Mucosa of gallbladder (tissue), 1 donor: ENCODE measurements around the gene RPS6KA5. TPM values are rescaled to one million over a fixed set of nuclear protein-coding genes. Genes with fewer than 3 reads are reported as not detected.
"Not testable (repeated sequence)": the region's sequence is repeated elsewhere in the genome, so short reads cannot be mapped to it uniquely, and the experiment has no call there.

Source experiments
- DNase-seq: peaks from one replicate; pipeline ENCODE4 v3.0.0-alpha.2; 2020; ENCODE audit warnings: low spot score
- total RNA-seq: library from RNA; stranded (reverse); gene quantifications from one replicate; pipeline ENCODE4 v1.2.1, GENCODE V29; 2021
- donor health status: DM: no; HTN: no; CAD: no.

The RPS6KA5 gene
- total RNA-seq, 1 donor from 2014 or later: 7.1 TPM

GRCh38 chr14:90939252-90939795, 121.1 kb downstream of the RPS6KA5 start:
- not testable (repeated sequence) for DNase-seq

DNA sequence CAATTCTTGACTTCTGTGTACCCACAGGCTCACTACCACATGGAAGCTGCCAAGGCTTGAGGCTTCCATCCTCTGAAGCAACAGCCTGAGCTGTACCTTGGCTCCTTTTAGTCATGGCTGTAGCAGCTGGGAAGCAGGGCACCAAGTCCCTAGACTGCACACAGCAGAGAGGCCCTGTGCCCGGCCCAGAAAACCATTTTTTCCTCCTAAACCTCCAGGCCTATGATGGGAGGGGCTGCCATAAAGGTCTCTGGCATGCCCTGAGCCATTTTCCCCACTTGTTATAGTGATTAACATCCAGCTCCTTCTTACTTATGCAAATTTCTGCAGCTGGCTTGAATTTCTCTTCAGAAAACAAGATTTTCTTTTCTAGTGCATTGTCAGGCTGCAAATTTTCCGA, 121.8 kb downstream of the RPS6KA5 start:
- no peak for DNase-seq

DNA sequence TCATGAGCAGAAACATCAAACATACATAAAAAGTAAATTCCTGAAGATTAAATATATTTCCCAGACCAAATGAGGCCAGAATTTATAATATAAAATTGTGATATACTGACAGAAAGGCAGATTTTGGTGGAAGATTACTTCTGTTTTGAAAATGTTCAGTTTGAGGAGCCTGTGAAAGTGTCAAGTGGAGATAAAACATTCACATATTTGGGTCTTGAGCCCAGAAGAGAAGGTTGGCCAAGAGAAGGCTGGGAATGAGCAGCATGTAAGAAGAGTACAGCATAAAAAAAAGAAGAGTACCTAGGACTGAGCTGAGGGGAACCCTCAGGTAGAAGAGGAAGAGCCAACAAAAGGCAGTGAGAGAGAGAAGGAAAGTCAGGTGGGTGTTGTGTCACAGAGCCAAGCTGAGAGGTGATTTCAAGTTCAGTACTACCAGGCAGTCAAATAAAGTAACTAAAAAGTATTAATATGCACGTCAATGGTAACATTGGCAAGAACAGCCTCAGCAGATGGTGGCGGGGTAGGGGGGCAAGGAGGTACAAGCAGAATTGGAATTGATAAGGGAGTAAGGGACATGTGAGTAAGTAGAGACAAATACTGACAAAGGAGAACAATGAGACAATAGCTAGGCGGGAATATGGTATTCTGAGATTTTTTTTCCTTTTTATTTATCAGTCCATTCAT, 123.5 kb downstream of the RPS6KA5 start:
- DNase-seq: no peak

DNA sequence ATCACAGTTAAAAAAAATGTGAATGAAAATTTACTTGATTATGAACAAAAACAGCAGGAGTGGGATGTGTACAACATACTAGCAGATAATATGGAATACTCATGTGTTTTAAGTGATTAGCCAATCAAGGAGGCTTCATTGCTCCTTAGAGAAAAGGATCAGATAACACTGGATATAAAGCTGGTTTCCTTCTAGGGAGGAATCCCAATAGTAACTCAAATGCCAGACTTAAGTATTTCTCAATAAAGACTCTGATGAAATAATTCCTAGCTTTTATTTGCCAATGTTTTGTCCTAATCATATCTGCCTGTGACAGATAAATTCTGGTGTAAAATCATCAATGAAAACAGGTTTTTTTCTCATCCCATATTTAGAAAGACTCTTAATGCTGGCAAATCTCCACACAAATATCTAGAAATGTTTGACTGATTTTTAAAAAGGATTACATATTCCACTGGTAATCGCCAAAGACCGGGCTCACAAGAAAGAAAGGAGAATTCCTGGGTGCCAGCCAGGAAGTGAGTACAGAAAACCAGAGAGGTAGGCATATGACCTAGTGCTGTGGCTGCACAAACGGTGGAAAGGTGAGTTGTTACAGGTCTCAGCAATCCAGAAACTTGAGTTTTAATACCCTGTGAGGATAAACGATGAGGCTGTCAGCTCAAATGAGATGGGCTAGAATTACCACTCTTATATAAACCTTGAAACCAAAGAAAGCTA, 135.7 kb downstream of the RPS6KA5 start:
- no peak for DNase-seq

GRCh38 chr14:90922141-90922540, 138.3 kb downstream of the RPS6KA5 start:
- no peak for DNase-seq

DNA sequence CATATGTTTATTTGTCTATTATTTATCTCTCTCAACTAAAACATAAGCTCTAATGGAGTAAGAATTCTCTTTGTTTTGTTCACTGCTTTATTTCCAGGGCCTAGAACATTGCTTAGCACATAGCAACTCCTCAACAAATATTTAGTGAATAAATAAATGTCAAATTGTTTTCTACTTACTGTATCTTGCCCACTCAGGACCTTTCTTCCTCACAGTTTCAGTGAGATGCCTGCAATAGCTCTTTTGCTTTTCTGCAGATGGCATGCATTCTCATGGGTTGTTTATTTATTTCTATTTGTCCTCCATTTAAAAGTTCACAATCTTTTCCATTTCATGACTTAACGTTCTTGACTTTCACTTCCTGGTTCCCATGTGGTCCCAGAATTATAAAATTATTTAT, 149.3 kb downstream of the RPS6KA5 start:
- DNase-seq: no peak

DNA sequence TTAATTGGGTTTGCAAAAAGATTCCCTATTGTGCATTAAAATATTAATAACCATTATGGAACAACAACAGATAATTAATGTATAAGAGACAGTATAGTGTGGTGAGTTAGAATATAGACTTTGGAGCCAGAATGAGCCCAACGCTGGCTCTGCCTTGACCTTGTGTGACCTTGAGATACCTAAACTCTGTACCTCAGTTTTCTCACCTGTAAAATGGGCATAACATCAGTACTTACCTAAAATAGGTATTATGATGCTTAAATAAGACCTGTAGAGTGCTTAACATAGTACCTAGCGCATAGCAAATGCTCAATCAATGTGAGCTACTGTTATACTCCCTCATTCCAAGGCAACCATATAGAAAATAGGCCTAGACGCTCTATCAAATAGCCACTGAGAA, 153.3 kb downstream of the RPS6KA5 start:
- no peak for DNase-seq

DNA sequence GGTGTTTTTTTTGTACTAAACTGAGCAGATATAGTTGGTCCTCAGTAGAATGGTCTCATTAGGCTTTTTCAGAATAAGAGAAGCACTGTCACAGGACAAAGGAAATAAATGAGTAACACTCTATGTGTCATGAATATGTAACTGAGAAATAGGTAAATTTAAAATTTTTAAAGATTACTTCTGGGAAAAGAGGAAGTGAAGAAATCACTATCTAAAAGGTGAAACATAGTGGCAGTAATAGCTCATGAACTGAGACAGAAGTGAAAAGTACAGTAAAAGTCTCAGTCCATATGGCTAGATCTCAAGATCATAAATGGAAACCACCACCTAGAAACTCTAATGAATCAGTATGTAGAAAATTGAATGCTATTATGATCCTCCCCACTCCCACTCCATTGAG, 154.9 kb downstream of the RPS6KA5 start:
- no peak for DNase-seq

DNA sequence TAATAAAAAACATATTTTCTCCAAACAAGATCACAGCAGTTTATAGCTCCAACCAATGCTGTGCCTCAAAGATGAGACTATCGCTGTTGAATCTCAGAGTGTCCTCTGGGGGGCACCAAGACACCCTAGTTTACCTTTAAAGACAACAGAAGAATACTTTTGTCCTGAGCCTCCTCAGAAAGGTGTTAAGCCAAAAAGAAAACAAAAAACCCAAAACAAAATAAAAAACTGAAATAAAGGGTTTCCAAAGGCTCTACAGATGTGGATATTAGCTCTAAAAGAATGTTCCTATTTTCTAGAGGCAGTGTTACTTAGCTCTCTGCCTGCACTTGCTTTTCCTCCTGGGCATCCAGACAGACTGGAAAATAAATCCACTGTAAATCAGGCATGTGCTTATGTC, 157.3 kb downstream of the RPS6KA5 start:
- peak; percentile 66 for DNase-seq

GRCh38 chr14:90900476-90901083, 159.9 kb downstream of the RPS6KA5 start:
- DNase-seq: no peak

DNA sequence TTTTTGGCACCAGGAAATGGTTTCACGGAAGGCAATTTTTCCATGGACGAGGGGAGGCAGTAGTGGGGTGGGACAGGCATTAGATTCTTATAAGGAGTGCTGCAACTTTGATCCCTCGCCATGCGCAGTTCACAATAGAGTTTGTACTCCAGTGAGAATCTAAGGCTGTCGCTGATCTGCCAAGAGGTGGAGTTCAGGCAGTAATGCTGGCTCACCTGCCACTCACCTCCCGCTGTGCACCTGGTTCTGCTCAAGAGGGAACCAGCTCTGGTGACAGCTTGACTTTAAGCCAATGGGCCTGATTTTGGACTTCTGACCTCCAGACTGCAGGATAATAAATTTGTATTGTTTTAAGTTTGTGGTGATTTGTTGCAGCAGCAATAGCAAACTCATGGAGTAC, 163.4 kb downstream of the RPS6KA5 start:
- DNase-seq: no peak

DNA sequence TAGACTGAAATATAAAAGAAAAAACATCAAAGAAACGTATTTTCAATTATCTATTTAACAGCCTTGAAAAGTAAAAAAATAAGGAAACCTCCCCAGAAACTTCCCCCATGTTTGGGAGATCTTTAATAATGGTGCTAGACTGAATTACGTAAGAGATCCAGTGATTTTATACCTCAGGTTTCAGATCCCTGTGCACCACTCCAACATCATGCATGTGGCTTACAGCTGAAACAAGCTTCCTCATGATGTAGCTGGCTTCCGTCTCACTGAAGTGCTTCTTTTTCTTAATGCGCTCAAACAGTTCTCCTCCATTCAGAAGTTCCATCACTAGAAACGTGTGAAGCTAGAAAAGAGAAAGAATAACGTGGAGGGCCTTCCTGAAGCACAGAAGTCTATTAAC, 166.2 kb downstream of the RPS6KA5 start:
- DNase-seq: no peak

- DNase-seq: no peak
Measured at GRCh38 chr14:90893510-90893909, 166.9 kb downstream of the RPS6KA5 start.

DNA sequence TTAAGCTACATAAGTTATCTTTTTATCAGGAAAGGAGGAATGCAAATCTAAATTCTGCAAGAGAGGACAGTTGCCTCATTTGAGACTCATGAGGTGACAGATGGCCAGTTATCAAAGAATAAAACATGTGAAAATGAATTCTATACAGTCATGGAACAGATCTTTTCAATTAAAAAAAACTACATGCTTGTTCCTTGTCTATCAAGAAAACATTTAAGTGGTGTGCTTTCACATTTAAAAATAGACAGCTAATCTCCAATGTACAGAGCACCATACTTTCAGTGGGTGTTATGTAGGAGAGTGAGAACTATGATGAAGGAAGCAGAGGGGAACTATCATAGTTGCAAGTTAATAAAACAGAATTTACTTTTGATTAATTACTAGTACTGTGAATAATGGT, 167.5 kb downstream of the RPS6KA5 start:
- no peak for DNase-seq

DNA sequence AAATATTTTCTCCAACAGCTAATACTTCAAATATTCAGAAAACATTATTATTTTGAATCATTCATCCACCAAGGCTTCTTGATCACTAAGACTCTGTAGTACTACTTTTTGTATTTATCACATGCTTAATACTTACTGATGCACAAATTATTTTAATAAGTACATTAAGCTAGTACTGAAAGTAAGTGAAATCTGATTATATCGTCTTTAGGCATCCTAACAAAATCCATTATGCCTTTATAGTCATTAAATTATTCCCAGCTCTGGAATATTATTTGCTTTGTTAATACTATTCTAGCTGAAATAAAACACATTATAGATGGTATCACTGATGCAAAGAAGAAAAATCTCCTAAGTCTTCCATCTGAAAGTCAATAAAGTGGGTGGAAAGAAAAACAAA, 169.1 kb downstream of the RPS6KA5 start:
- no peak for DNase-seq

- DNase-seq: no peak
Measured at GRCh38 chr14:90890322-90891020, 170.0 kb downstream of the RPS6KA5 start.

DNA sequence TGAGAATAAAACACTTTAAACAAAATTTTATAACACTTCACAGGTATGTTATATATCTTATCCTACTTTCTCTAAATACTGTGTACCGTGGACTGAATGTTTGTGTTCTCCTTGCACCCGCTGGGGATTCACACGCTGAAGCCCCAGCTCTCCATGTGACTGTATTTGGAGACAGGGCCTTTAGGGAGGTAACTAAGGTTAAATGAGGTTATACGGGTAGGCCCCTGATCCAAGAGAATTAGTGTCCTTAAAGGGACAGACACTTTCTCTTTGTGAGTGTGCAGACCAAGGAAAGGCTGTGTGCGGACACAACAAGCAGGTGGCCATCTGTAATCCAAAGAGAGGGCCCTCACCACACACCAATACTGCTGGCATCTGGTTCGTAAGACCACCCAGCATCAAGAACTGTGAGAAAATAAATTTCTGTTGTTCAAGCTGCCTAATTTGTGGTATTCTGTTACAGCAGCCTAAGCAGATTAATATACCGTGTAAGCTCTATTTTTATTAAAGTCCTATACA, 174.1 kb downstream of the RPS6KA5 start:
- DNase-seq: no peak

DNA sequence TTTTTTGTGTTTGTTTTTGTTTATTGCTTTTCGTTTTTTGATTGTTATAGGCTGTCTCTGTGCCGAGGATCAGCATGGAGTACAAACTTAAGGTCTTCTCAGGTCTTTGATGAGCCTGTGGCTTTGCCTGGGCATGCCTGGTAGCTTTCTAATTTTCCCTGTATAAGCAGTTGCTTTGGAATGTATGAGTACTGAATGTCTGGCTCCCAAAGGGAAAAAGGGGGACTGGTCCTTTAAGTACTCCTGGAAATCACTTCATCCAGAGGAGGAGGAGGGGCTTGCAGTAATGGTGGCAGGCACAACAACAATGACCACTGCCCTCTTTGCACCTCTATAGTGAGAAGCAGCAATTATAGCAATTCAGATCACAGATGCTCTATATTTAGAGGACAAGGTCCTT, 176.7 kb downstream of the RPS6KA5 start:
- DNase-seq: no peak

- no peak for DNase-seq
Measured at GRCh38 chr14:90883197-90883596, 177.2 kb downstream of the RPS6KA5 start.

DNA sequence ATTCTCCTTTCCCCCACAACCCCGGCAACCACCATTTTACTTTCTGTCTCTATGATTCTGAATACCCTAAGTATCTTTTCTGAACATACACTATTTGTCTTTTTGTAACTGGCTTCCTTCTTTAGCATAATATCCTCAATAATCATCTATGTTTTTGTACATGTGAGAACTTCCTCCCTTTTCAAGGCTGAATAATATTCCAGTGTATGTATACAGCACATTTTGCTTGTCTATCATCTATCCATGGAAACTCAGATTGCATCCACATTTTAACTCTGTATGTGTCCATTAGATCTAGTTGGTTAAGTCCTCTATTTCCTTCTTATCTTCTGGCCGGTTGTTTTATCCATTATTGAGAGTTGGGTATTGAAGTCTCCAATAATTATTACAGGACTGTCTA, 180.2 kb downstream of the RPS6KA5 start:
- no peak for DNase-seq

DNA sequence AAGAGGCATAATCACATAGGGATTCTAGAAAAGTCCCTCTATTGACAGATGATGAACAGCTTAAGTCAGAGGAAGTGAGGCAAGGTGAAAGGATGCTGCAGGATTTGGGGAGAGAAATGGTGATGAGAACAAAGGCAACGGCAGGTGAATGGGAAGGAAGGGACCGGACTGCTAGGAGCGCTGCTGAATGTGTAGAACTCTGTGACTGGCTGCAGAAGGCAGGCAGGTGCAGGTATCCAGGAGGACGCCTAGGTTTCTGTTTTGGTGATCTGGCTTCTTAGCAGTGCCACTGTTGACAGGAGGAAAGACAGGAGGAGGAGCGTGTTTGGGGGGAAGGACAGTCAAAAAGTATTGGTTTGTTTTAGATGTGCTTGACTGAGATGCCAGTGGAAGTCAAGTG, 185.8 kb downstream of the RPS6KA5 start:
- no peak for DNase-seq

- DNase-seq: no peak
Measured at GRCh38 chr14:90871605-90872233, 188.7 kb downstream of the RPS6KA5 start.
